H4 (cell line): ENCODE measurements around the gene PSME1. TPM values are rescaled to one million over a fixed set of nuclear protein-coding genes. Genes with fewer than 3 reads are reported as not detected.
A peak's percentile ranks its signal among the peaks of the same experiment; 100 is the strongest.

Source experiments
- DNase-seq: peaks from one replicate; pipeline ENCODE4 v3.0.0-alpha.2; 2015; ENCODE audit warnings: low spot score
- total RNA-seq: library from RNA; depleted of rRNA; stranded (reverse); fragments of >200 nt; shearing (Covaris generic); gene quantifications from 2 replicates; pipeline ENCODE4 v1.2.3, GENCODE V29; 2014; rRNA removed

The PSME1 gene
- 584 and 638 TPM in 2 replicates for total RNA-seq

- peak; percentile 77 for DNase-seq
Measured at GRCh38 chr14:24135834-24136683, at the start of gene PSME1. Gene PSME1 (plus strand): TSS chr14:24136194. CDS start chr14:24136263, 69 bp downstream.

GRCh38 chr14:24087004-24087403, 49.0 kb upstream of the PSME1 start:
- DNase-seq: no peak

GRCh38 chr14:24088095-24088494, 47.9 kb upstream of the PSME1 start:
- DNase-seq: no peak

GRCh38 chr14:24089890-24090289, 46.1 kb upstream of the PSME1 start:
- DNase-seq: no peak

- DNase-seq: no peak
Measured at GRCh38 chr14:24092110-24092504, 43.9 kb upstream of the PSME1 start.

- DNase-seq: no peak
Measured at GRCh38 chr14:24092505-24093206, 43.3 kb upstream of the PSME1 start.

GRCh38 chr14:24093207-24093900, 42.6 kb upstream of the PSME1 start:
- DNase-seq: no peak

- peak; percentile 93 for DNase-seq
Measured at GRCh38 chr14:24093901-24094840, 41.8 kb upstream of the PSME1 start, which contains the start of gene PCK2. Gene PCK2 (plus strand): TSS chr14:24094311. CDS start chr14:24094406, 95 bp downstream.

- no peak for DNase-seq
Measured at GRCh38 chr14:24094841-24095270, 41.1 kb upstream of the PSME1 start.

- peak; percentile 62 for DNase-seq
Measured at GRCh38 chr14:24095271-24096068, 40.5 kb upstream of the PSME1 start.

GRCh38 chr14:24096545-24097181, 39.3 kb upstream of the PSME1 start:
- DNase-seq: no peak

GRCh38 chr14:24098229-24098926, 37.6 kb upstream of the PSME1 start:
- no peak for DNase-seq

- DNase-seq: no peak
Measured at GRCh38 chr14:24098927-24099813, 36.8 kb upstream of the PSME1 start.

- DNase-seq: no peak
Measured at GRCh38 chr14:24100197-24100981, 35.6 kb upstream of the PSME1 start.

- no peak for DNase-seq
Measured at GRCh38 chr14:24100982-24101494, 35.0 kb upstream of the PSME1 start.

GRCh38 chr14:24102357-24103048, 33.5 kb upstream of the PSME1 start:
- no peak for DNase-seq
